ENCODE results near the gene YAF2. TPM values are rescaled to one million over a fixed set of nuclear protein-coding genes. Genes with fewer than 3 reads are reported as not detected.

YAF2 gene
- total and polyA plus RNA-seq, 2 of the 13 experiments (the other 11 are each of a cell fraction or from before 2014, with no cell fraction given) = 8.4 to 11.7 TPM

GRCh38 chr12:42238240-42239140 is at the start of gene YAF2 (continued):
- TF ChIP-seq ZNF75D (CRISPR knock-in tag; IDR thresholded peaks at IDR 0.05; ENCODE audit: borderline replicate concordance) (0 out of 2 replicates have a peak, but pooled peaks have one; percentile 60), TFDP1 (CRISPR knock-in tag; IDR thresholded peaks at IDR 0.05; ENCODE audit: borderline replicate concordance) (peak; percentile 52; the same call in 1 of the 2 replicates), CREB3 (CRISPR knock-in tag; IDR thresholded peaks at IDR 0.05) (0 out of 2 replicates have a peak, but pooled peaks have one; percentile 1), POLR2A (IDR thresholded peaks at IDR 0.05; ENCODE audit: insufficient read depth in 1 of 2, low read depth in 2 of 2, low read length in 2 of 2) (peak; percentile 58 to 73; a peak in 3 of 4 replicates), ZNF530 (CRISPR knock-in tag; IDR thresholded peaks at IDR 0.05; ENCODE audit: low read depth) (no peak), MED1 (CRISPR knock-in tag; IDR thresholded peaks at IDR 0.05) (peak; percentile 15; the same call in 1 of the 2 replicates), ZNF512B (CRISPR knock-in tag; IDR thresholded peaks at IDR 0.05; ENCODE audit: borderline replicate concordance) (0 out of 2 replicates have a peak, but pooled peaks have one; percentile 50), ZBTB7A (CRISPR knock-in tag; IDR thresholded peaks at IDR 0.05) (no peak), ZNF878 (CRISPR knock-in tag; IDR thresholded peaks at IDR 0.05) (no peak), THAP11 (CRISPR knock-in tag; IDR thresholded peaks at IDR 0.05) (no peak; the same call in 1 of the 2 replicates), GTF2F1 (IDR thresholded peaks at IDR 0.05; ENCODE audit: low read length) (no peak), PBX3 (CRISPR knock-in tag; IDR thresholded peaks at IDR 0.05; ENCODE audit: borderline replicate concordance) (no peak), RAD21 (CRISPR knock-in tag; IDR thresholded peaks at IDR 0.05) (peak; percentile 57), POGK (CRISPR knock-in tag; conservative IDR thresholded peaks at IDR 0.05) (no peak; the same call in 1 of the 2 replicates), ZNF564 (CRISPR knock-in tag; IDR thresholded peaks at IDR 0.05) (0 out of 2 replicates have a peak, but pooled peaks have one; percentile 4), ZNF30 (CRISPR knock-in tag; IDR thresholded peaks at IDR 0.05) (no peak), ZNF724P (CRISPR knock-in tag; IDR thresholded peaks at IDR 0.05; ENCODE audit: borderline replicate concordance) (peak; percentile 46; the same call in 1 of the 2 replicates), ZNF547 (CRISPR knock-in tag; IDR thresholded peaks at IDR 0.05) (peak; percentile 60), FOXA3 (CRISPR knock-in tag; IDR thresholded peaks at IDR 0.05) (0 out of 2 replicates have a peak, but pooled peaks have one; percentile 2)

All from HepG2 (cell line).